Globus pallidus (tissue), 1 donor: ENCODE data around the gene CELSR2.
A peak's percentile ranks its signal among the peaks of the same experiment; 100 is the strongest.

Source experiments
- DNase-seq: peaks from one replicate; pipeline ENCODE4 v3.0.0-alpha.2; 2015; ENCODE audit warnings: low spot score

The CELSR2 gene

GRCh38 chr1:109306832-109307273 lies 57.5 kb downstream of the CELSR2 start, which contains the start of gene MYBPHL:
Gene MYBPHL (minus strand): TSS chr1:109307011. CDS start chr1:109306991, 20 bp downstream.
- DNase-seq = no peak

- peak; percentile 81 for DNase-seq
Observed at GRCh38 chr1:109307274-109308021, 58.1 kb downstream of the CELSR2 start.

GRCh38 chr1:109309347-109309746 lies 60.0 kb downstream of the CELSR2 start:
- no peak for DNase-seq

GRCh38 chr1:109312246-109312645 lies 62.9 kb downstream of the CELSR2 start:
- no peak for DNase-seq

- DNase-seq = peak; percentile 98
Observed at GRCh38 chr1:109312978-109313775, 63.8 kb downstream of the CELSR2 start.

GRCh38 chr1:109314795-109315194 lies 65.5 kb downstream of the CELSR2 start:
- no peak for DNase-seq

- no peak for DNase-seq
Observed at GRCh38 chr1:109315288-109315687, 65.9 kb downstream of the CELSR2 start.

GRCh38 chr1:109316506-109316905 lies 67.2 kb downstream of the CELSR2 start:
- DNase-seq = no peak

GRCh38 chr1:109319114-109319513 lies 69.8 kb downstream of the CELSR2 start:
- no peak for DNase-seq

- DNase-seq = no peak
Observed at GRCh38 chr1:109322974-109323373, 73.6 kb downstream of the CELSR2 start.
